HUES48 (cell line): Measurements from ENCODE around the gene KRT28.
"Not testable (repeated sequence)": the region's sequence is repeated elsewhere in the genome, so short reads cannot be mapped to it uniquely, and the experiment has no call there.

Source experiments
- H3K27ac ChIP-seq: one replicate; pipeline ENCODE4 v1.7.0; 2013; ENCODE audit warnings: low read depth, low read length, inconsistent platforms
- H3K27me3 ChIP-seq: 2 replicates; pipeline ENCODE4 v1.6.1; 2013; ENCODE audit warnings: mild to moderate bottlenecking, low read length; ENCODE audit not compliant: control insufficient read depth, insufficient read depth
- H3K36me3 ChIP-seq: 2 replicates; pipeline ENCODE4 v1.6.1; 2013; ENCODE audit warnings: low read length; ENCODE audit not compliant: control insufficient read depth, insufficient read depth
- H3K4me1 ChIP-seq: 2 replicates; pipeline ENCODE4 v1.6.1; 2013; ENCODE audit warnings: mild to moderate bottlenecking, low read length; ENCODE audit not compliant: control insufficient read depth, insufficient read depth
- H3K4me3 ChIP-seq: 2 replicates; pipeline ENCODE4 v1.5.1; 2013; ENCODE audit warnings: mild to moderate bottlenecking, low read depth, low read length
- H3K9ac ChIP-seq: 2 replicates; pipeline ENCODE4 v1.6.1; 2013; ENCODE audit warnings: mild to moderate bottlenecking, low read depth, low read length, moderate library complexity
- H3K9me3 ChIP-seq: 2 replicates; pipeline ENCODE4 v1.6.1; 2013; ENCODE audit warnings: low read length; ENCODE audit not compliant: control insufficient read depth, insufficient read depth

The KRT28 gene

GRCh38 chr17:40818733-40819527 lies 19.2 kb upstream of the KRT28 start:
- H3K4me3 ChIP-seq: peak overlapping the region; percentile 98
- H3K4me1 ChIP-seq: peaks cover 12% of the 10 kb centered on the region
- H3K27ac ChIP-seq: peak overlapping the region; percentile 92
- H3K9ac ChIP-seq: peak overlapping the region; percentile 45; the same call in 1 of the 2 replicates
- H3K9me3 ChIP-seq: no peaks in the 10 kb centered on the region
- no peaks in the 10 kb centered on the region for H3K27me3 ChIP-seq
- H3K36me3 ChIP-seq: peaks cover 7% of the 10 kb centered on the region

- H3K4me1 ChIP-seq: peaks cover 12% of the 10 kb centered on the region
- no peaks in the 10 kb centered on the region for H3K9me3 ChIP-seq
- H3K9ac ChIP-seq: peak overlapping the region; percentile 45; the same call in 1 of the 2 replicates
- peaks cover 7% of the 10 kb centered on the region for H3K36me3 ChIP-seq
- peak overlapping the region; percentile 92 for H3K27ac ChIP-seq
- peak overlapping the region; percentile 98 for H3K4me3 ChIP-seq
- H3K27me3 ChIP-seq: no peaks in the 10 kb centered on the region
Observed at GRCh38 chr17:40818343-40818732, 18.6 kb upstream of the KRT28 start.

GRCh38 chr17:40817103-40817682 lies 17.4 kb upstream of the KRT28 start:
- Histone ChIP-seq H3K9me3 (no peaks in the 10 kb centered on the region), H3K36me3 (peaks cover 7% of the 10 kb centered on the region), H3K27ac (no peak overlapping the region), H3K4me3 (no peak overlapping the region), H3K9ac (no peak overlapping the region), H3K4me1 (peaks cover 12% of the 10 kb centered on the region), H3K27me3 (peaks cover 7% of the 10 kb centered on the region; the same call in 1 of the 2 replicates)

GRCh38 chr17:40816569-40816968 lies 16.8 kb upstream of the KRT28 start:
- peaks cover 10% of the 10 kb centered on the region; the same call in 1 of the 2 replicates for H3K27me3 ChIP-seq
- H3K27ac ChIP-seq: no peak overlapping the region
- no peaks in the 10 kb centered on the region for H3K9me3 ChIP-seq
- no peak overlapping the region for H3K9ac ChIP-seq
- H3K36me3 ChIP-seq: peaks cover 7% of the 10 kb centered on the region
- H3K4me3 ChIP-seq: no peak overlapping the region
- H3K4me1 ChIP-seq: peaks cover 12% of the 10 kb centered on the region

- peaks cover 12% of the 10 kb centered on the region for H3K4me1 ChIP-seq
- no peaks in the 10 kb centered on the region for H3K9me3 ChIP-seq
- H3K27me3 ChIP-seq: peaks cover 18% of the 10 kb centered on the region; the same call in 1 of the 2 replicates
- peaks cover 7% of the 10 kb centered on the region for H3K36me3 ChIP-seq
- no peak overlapping the region for H3K4me3 ChIP-seq
- H3K9ac ChIP-seq: no peak overlapping the region
- H3K27ac ChIP-seq: no peak overlapping the region
Observed at GRCh38 chr17:40815381-40815780, 15.6 kb upstream of the KRT28 start.

- not testable (repeated sequence) for H3K27ac ChIP-seq, H3K4me1 ChIP-seq, H3K4me3 ChIP-seq, H3K9ac ChIP-seq, H3K36me3 ChIP-seq, H3K9me3 ChIP-seq
- H3K27me3 ChIP-seq: peaks cover 25% of the 10 kb centered on the region
Observed at GRCh38 chr17:40814657-40815056, 14.9 kb upstream of the KRT28 start.

GRCh38 chr17:40813804-40814203 lies 14.0 kb upstream of the KRT28 start:
- H3K36me3 ChIP-seq: peaks cover 7% of the 10 kb centered on the region
- no peak overlapping the region for H3K4me3 ChIP-seq
- H3K4me1 ChIP-seq: peaks cover 5% of the 10 kb centered on the region; the same call in 1 of the 2 replicates
- H3K9me3 ChIP-seq: no peaks in the 10 kb centered on the region
- H3K9ac ChIP-seq: no peak overlapping the region
- no peak overlapping the region for H3K27ac ChIP-seq
- peaks cover 29% of the 10 kb centered on the region for H3K27me3 ChIP-seq

- no peaks in the 10 kb centered on the region for H3K9me3 ChIP-seq
- H3K9ac ChIP-seq: no peak overlapping the region
- no peak overlapping the region for H3K4me3 ChIP-seq
- no peaks in the 10 kb centered on the region for H3K4me1 ChIP-seq
- H3K27me3 ChIP-seq: peaks cover 32% of the 10 kb centered on the region
- no peak overlapping the region for H3K27ac ChIP-seq
- H3K36me3 ChIP-seq: peaks cover 6% of the 10 kb centered on the region
Observed at GRCh38 chr17:40812639-40813038, 12.9 kb upstream of the KRT28 start.

GRCh38 chr17:40810494-40810893 lies 10.7 kb upstream of the KRT28 start:
- Histone ChIP-seq H3K4me1 (no peaks in the 10 kb centered on the region), H3K27me3 (peaks cover 41% of the 10 kb centered on the region), H3K4me3 (no peak overlapping the region), H3K36me3 (no peaks in the 10 kb centered on the region), H3K27ac (no peak overlapping the region), H3K9me3 (no peaks in the 10 kb centered on the region), H3K9ac (no peak overlapping the region)

GRCh38 chr17:40809721-40810421 lies 10.1 kb upstream of the KRT28 start:
- Histone ChIP-seq H3K4me1 (no peaks in the 10 kb centered on the region), H3K27me3 (peaks cover 41% of the 10 kb centered on the region), H3K36me3 (no peaks in the 10 kb centered on the region), H3K4me3 (no peak overlapping the region), H3K9ac (no peak overlapping the region), H3K27ac (no peak overlapping the region), H3K9me3 (no peaks in the 10 kb centered on the region)

GRCh38 chr17:40806131-40806530 lies 6.4 kb upstream of the KRT28 start:
- no peaks in the 10 kb centered on the region for H3K36me3 ChIP-seq
- no peaks in the 10 kb centered on the region for H3K9me3 ChIP-seq
- no peak overlapping the region for H3K27ac ChIP-seq
- no peak overlapping the region for H3K9ac ChIP-seq
- H3K4me1 ChIP-seq: peaks cover 3% of the 10 kb centered on the region; the same call in 1 of the 2 replicates
- H3K27me3 ChIP-seq: peaks cover 27% of the 10 kb centered on the region
- H3K4me3 ChIP-seq: no peak overlapping the region
